ENCODE data around the gene RNF38. TPM values are rescaled to one million over a fixed set of nuclear protein-coding genes. Genes with fewer than 3 reads are reported as not detected.

Gene RNF38
- total and polyA plus RNA-seq, 2 experiments from 2014 or later = 6.7 to 16.5 TPM

DNA sequence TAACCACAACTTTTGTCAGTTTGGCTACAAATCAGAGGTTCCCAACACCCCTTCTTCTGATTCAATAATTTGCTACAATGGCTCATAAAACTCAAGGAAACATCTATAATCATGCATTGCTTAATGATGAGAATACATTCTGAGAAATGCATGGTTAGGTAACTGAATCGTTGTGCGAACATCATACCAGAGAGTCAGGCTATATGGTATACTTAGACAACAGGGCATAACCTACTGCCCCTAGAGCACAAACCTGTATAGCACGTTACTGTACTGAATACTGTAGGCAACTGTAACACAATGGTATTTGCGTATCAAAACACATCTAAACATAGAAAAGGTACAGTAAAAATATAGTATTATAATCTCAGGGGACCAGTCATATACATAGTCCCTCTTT is 31.0 kb upstream of the RNF38 start:
- Histone ChIP-seq H3K4me2 (ENCODE audit: unreplicated experiment) (no peak overlapping the region), H3K4me1 (ENCODE audit: insufficient read depth) (no peaks in the 10 kb centered on the region), H4K20me1 (ENCODE audit: insufficient read depth) (no peaks in the 10 kb centered on the region), H3K27ac (no peak overlapping the region), H3K9me3 (ENCODE audit: low read depth) (no peaks in the 10 kb centered on the region), H3K4me3 (no peak overlapping the region), H3K9ac (no peak overlapping the region), H3K36me3 (ENCODE audit: low read depth) (no peaks in the 10 kb centered on the region), H3K27me3 (replicated peaks; ENCODE audit: insufficient read depth) (no peaks in the 10 kb centered on the region), H3F3A (ENCODE audit: insufficient read depth) (no peaks in the 10 kb centered on the region), H2AFZ (no peak overlapping the region), H3K9me2 (ENCODE audit: insufficient read depth) (no peaks in the 10 kb centered on the region), H3K79me2 (ENCODE audit: insufficient read depth) (peaks cover 77% of the 10 kb centered on the region)
- 97 to 98% methylated on average over 4 of the region's 4 CpGs for WGBS, 2 experiments (ENCODE audit: low coverage in 1 of 2, low lambda C conversion rate in 2 of 2, missing lambda C conversion rate in 2 of 2)
- TF ChIP-seq EZH2 (IDR thresholded peaks at IDR 0.05; ENCODE audit: insufficient read depth, poor library complexity, severe bottlenecking) (no peak), EZH2phosphoT487 (IDR thresholded peaks at IDR 0.05; ENCODE audit: insufficient read depth, low read depth) (no peak)
- in situ Hi-C loops (cut with MboI) = no loop called here
- DNase-seq = no peak

GRCh38 chr9:36426945-36427344 is 26.9 kb upstream of the RNF38 start:
- Histone ChIP-seq H3K27me3 (replicated peaks; ENCODE audit: insufficient read depth) (no peaks in the 10 kb centered on the region), H4K20me1 (ENCODE audit: insufficient read depth) (no peaks in the 10 kb centered on the region; the same call in 1 of the 2 replicates), H3K27ac (no peak overlapping the region), H3K4me3 (no peak overlapping the region), H3K79me2 (ENCODE audit: insufficient read depth) (peaks cover 79% of the 10 kb centered on the region), H3K4me2 (ENCODE audit: unreplicated experiment) (no peak overlapping the region), H3K9me3 (ENCODE audit: low read depth) (no peaks in the 10 kb centered on the region), H3F3A (ENCODE audit: insufficient read depth) (no peaks in the 10 kb centered on the region), H3K36me3 (ENCODE audit: low read depth) (no peaks in the 10 kb centered on the region), H3K9me2 (ENCODE audit: insufficient read depth) (no peaks in the 10 kb centered on the region), H3K9ac (no peak overlapping the region), H3K4me1 (ENCODE audit: insufficient read depth) (no peaks in the 10 kb centered on the region), H2AFZ (no peak overlapping the region)
- TF ChIP-seq EZH2 (IDR thresholded peaks at IDR 0.05; ENCODE audit: insufficient read depth, poor library complexity, severe bottlenecking) = no peak
- no peak for TF ChIP-seq EZH2phosphoT487 (IDR thresholded peaks at IDR 0.05; ENCODE audit: insufficient read depth, low read depth)
- in situ Hi-C loops (cut with MboI) = no loop called here
- no peak for DNase-seq

DNA sequence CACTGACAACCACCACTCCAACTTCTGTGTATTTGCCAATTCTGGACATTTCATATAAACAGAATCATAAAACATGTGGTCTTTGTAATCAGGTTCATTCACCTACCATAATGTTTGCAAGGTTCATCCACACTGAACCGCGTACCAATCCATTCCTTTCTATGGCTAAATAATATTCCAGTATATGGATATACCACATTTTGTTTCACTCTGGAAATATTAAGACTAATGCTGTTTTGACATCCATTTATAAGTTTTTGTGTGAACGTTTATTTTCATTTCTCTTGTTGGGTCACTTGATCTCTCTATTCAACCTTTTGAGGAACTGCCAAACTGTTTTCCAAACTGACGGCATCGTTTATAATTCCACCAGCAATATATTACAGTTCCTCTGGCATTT is 26.3 kb upstream of the RNF38 start:
- H3K9me2 ChIP-seq (ENCODE audit: insufficient read depth) = no peaks in the 10 kb centered on the region
- no peaks in the 10 kb centered on the region for H3K27me3 ChIP-seq (replicated peaks; ENCODE audit: insufficient read depth)
- no peaks in the 10 kb centered on the region for H3K9me3 ChIP-seq (ENCODE audit: low read depth)
- no peak overlapping the region for H3K4me2 ChIP-seq (ENCODE audit: unreplicated experiment)
- peaks cover 74% of the 10 kb centered on the region for H3K79me2 ChIP-seq (ENCODE audit: insufficient read depth)
- 87 to 91% methylated on average over 5 of the region's 5 CpGs for WGBS, 2 experiments (ENCODE audit: low coverage in 1 of 2, low lambda C conversion rate in 2 of 2, missing lambda C conversion rate in 2 of 2)
- no peak overlapping the region for H2AFZ ChIP-seq
- H3K4me3 ChIP-seq = no peak overlapping the region
- TF ChIP-seq EZH2phosphoT487 (IDR thresholded peaks at IDR 0.05; ENCODE audit: insufficient read depth, low read depth) (no peak), EZH2 (IDR thresholded peaks at IDR 0.05; ENCODE audit: insufficient read depth, poor library complexity, severe bottlenecking) (no peak)
- in situ Hi-C loops (cut with MboI) = no loop called here
- no peak overlapping the region for H3K9ac ChIP-seq
- H3K27ac ChIP-seq = no peak overlapping the region
- no peaks in the 10 kb centered on the region; the same call in 1 of the 2 replicates for H4K20me1 ChIP-seq (ENCODE audit: insufficient read depth)
- no peak for DNase-seq
- H3K36me3 ChIP-seq (ENCODE audit: low read depth) = no peaks in the 10 kb centered on the region
- H3K4me1 ChIP-seq (ENCODE audit: insufficient read depth) = no peaks in the 10 kb centered on the region
- no peaks in the 10 kb centered on the region for H3F3A ChIP-seq (ENCODE audit: insufficient read depth)

DNA sequence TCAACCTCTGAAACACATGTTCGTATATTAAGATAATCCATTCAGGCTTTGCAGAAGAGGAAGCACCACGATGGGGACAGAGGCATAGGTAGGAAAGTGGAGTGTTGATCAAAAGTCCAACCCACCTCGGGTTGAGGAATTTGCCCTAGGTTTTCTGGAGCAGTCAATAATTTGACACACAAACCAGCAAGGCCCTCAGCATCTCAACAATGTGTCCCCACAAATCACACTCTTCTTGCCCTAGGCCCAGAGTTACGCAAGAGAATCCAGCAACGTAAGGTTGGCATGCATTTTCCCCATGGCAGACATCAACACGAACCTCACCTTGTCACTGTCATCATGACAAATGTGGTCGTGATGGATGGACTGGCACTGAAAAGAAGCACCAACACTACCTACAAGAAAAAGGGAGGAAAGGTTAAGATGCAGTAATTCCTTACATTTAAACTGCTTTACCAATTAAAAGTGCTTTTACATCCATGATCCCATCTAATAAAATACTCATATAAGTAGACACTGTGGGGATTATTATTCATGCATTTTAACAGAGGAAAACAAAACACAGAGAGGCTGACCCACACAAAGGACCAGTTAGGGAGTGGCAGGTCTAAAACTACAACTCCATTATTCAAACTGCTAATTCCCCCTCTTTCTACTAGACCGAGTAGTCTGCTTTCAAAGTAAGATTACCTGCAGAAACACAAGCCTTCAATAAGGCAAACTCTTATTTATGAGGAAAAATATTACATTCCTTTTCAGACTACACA is 24.4 kb upstream of the RNF38 start:
- no peak for DNase-seq
- in situ Hi-C loops (cut with MboI) = no loop called here
- no peaks in the 10 kb centered on the region; the same call in 1 of the 2 replicates for H4K20me1 ChIP-seq (ENCODE audit: insufficient read depth)

More for the DNA sequence above, 24.4 kb upstream of the RNF38 start:
- no peak overlapping the region for H3K4me2 ChIP-seq (ENCODE audit: unreplicated experiment)
- H3K9me2 ChIP-seq (ENCODE audit: insufficient read depth) = no peaks in the 10 kb centered on the region
- H3K4me3 ChIP-seq = no peak overlapping the region
- no peaks in the 10 kb centered on the region for H3K4me1 ChIP-seq (ENCODE audit: insufficient read depth)
- no peaks in the 10 kb centered on the region for H3F3A ChIP-seq (ENCODE audit: insufficient read depth)
- no peaks in the 10 kb centered on the region for H3K9me3 ChIP-seq (ENCODE audit: low read depth)
- H3K36me3 ChIP-seq (ENCODE audit: low read depth) = no peaks in the 10 kb centered on the region
- no peak overlapping the region for H2AFZ ChIP-seq
- H3K9ac ChIP-seq = no peak overlapping the region
- H3K27ac ChIP-seq = no peak overlapping the region
- TF ChIP-seq EZH2 (IDR thresholded peaks at IDR 0.05; ENCODE audit: insufficient read depth, poor library complexity, severe bottlenecking) = no peak
- no peak for TF ChIP-seq EZH2phosphoT487 (IDR thresholded peaks at IDR 0.05; ENCODE audit: insufficient read depth, low read depth)
- WGBS, 2 experiments (ENCODE audit: low coverage in 1 of 2, low lambda C conversion rate in 2 of 2, missing lambda C conversion rate in 2 of 2) = 82 to 83% methylated on average over 8 of the region's 8 CpGs
- peaks cover 63% of the 10 kb centered on the region for H3K79me2 ChIP-seq (ENCODE audit: insufficient read depth)
- no peaks in the 10 kb centered on the region for H3K27me3 ChIP-seq (replicated peaks; ENCODE audit: insufficient read depth)
